HG03045 (cell line): ENCODE data around the gene TRIM52.
A peak's percentile ranks its signal among the peaks of the same experiment; 100 is the strongest.
"Not testable (repeated sequence)": the region's sequence is repeated elsewhere in the genome, so short reads cannot be mapped to it uniquely, and the experiment has no call there.

Source experiments
- ATAC-seq: cut with Tn5 transposase; IDR thresholded peaks from one replicate; pipeline ENCODE4 v1.9.1; 2021; ENCODE audit warnings: mild to moderate bottlenecking, moderate library complexity; ENCODE audit not compliant: unreplicated experiment

The TRIM52 gene

GRCh38 chr5:181260720-181261319, at the start of gene TRIM52:
TSS of gene TRIM52 (minus strand) at chr5:181261143. CDS start at chr5:181260813, 330 bp downstream.
- ATAC-seq: peak; percentile 87

- ATAC-seq: not testable (repeated sequence)
Measured at GRCh38 chr5:181287331-181287730, 26.4 kb upstream of the TRIM52 start.

GRCh38 chr5:181285962-181286705, 25.2 kb upstream of the TRIM52 start:
- not testable (repeated sequence) for ATAC-seq

GRCh38 chr5:181283841-181284755, 23.2 kb upstream of the TRIM52 start:
- ATAC-seq: not testable (repeated sequence)

DNA sequence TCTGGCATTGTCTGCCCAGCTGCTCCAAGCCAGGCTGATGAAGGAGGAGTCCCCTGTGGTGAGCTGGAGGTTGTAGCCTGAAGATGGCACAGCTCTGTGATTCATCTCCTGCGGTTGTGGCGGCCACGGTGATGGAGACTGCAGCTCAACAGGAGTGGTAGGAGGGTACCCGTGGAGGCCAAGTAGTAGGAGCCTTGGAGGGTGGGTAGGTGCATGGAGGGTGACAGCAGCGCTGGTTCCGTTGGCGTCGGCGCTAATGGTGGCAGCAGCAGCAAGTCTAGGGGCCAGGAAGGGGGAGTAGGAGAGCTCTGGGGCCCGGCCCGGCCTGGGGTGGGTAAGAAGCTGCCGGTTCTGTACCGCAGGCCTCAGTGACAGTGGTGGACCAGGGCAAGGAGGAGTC, 22.4 kb upstream of the TRIM52 start:
- ATAC-seq: no peak

- ATAC-seq: no peak
Measured at GRCh38 chr5:181282874-181283273, 21.9 kb upstream of the TRIM52 start.

- not testable (repeated sequence) for ATAC-seq
Measured at GRCh38 chr5:181282415-181282814, 21.5 kb upstream of the TRIM52 start.

GRCh38 chr5:181281984-181282316, 21.0 kb upstream of the TRIM52 start:
- ATAC-seq: no peak

DNA sequence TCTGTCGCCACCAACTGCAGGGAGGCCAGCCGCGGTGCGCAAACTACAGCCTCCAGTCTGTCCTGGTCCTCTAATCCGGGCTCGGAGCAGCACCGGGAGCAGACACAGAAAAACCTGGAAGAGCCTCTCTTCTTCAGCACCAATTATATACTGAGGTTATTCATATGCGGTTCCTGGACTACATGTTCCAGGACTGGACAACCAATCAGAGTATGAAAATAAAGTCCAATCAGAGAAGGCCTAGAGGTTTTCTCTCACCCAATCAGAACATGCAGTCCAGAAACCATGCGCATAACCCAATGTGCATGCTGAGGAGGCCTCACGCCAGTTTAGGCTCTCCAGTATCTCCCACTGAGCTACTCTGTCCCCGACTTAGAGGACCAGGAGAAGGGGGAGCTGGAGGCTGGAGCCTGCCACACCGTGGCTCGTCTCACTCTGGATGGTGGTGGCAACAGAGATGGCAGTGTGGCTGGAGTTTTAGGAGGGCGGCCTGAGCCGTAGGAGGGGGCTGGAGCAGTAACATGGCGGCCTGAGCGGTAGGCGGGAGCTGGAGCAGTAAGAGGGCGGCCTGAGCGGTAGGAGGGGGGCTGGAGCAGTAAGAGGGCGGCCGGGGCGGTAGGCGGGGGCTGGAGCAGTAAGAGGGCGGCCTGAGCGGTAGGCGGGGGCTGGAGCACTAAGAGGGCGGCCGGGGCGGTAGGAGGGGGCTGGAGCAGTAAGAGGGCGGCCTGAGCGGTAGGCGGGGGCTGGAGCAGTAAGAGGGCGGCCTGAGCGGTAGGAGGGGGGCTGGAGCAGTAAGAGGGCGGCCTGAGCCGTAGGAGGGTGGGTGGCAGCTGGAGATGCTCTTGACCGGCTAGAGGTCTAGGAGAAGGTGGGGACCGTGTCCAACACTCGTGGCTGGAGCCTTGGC, 20.4 kb upstream of the TRIM52 start:
- no peak for ATAC-seq

DNA sequence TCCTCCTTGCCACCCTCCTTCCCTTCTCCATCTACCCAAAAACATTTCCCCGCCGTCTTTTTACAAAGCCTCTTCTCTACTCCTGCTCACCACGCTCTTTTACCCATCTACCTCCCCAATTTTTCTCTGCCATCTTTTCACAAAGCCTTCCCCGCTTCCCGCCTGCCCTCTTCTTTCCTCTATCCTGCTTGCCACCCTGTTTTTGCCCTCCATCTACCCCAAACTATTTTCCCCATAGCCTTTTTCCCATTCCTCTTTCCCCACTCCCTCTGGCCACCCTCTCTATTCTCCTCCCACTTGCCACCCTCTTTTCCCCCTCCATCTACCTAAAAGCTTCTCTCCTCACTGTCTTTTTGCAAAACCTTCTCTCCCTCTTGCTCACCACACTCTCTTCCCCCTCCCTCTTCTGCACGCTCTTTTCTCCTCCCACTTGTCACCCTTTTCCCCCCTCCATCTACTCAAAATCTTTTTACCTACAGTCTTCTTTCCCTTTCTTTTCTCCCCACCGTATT, 19.4 kb upstream of the TRIM52 start:
- ATAC-seq: no peak

- ATAC-seq: not testable (repeated sequence)
Measured at GRCh38 chr5:181273433-181273744, 12.4 kb upstream of the TRIM52 start.

DNA sequence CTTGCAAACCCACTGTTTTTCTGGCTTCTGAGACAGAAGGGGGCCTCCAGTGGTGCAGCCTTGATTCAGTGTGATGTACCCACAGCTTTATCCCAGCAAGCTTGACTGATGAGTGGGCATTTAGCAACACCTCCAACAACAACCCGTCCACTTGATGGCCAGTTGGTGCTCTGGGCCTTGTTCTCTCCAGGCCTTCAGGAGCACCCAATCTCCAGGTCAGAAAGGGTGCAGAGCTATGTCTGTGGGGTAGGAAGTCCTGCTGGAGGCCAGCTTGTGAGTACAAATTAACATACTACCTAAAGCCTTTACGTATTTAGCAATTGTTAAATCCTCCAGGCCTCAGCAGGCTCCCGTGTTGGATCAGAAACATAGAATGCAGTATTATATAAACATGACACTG, 10.1 kb upstream of the TRIM52 start:
- no peak for ATAC-seq

- ATAC-seq: not testable (repeated sequence)
Measured at GRCh38 chr5:181267907-181268306, 7.0 kb upstream of the TRIM52 start.

DNA sequence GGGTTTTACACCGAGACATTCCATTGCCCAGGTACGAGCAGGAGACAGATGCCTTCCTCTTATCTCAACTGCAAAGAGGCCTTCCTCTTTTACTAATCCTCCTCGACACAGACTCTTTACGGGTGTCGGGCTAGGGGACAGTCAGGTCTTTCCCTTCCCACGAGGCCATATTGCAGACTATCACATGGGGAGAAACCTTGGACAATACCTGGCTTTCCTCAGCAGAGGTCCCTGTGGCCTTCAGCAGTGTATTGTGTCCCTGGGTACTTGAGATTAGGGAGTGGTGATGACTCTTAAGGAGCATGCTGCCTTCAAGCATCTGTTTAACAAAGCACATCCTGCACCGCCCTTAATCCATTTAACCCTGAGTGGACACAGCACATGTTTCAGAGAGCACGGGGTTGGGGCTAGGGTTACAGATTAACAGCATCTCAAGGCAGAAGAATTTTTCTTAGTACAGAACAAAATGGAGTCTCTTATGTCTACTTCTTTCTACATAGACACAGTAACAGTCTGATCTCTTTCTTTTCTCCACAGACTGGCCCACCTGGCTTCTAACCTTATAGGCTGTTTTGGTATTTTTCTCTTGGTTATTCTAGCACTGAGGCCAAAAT, 6.5 kb upstream of the TRIM52 start:
- not testable (repeated sequence) for ATAC-seq

- no peak for ATAC-seq
Measured at GRCh38 chr5:181265092-181265671, 4.2 kb upstream of the TRIM52 start.

- ATAC-seq: no peak
Measured at GRCh38 chr5:181263633-181264032, 2.7 kb upstream of the TRIM52 start.

GRCh38 chr5:181261320-181262049, 542 bp upstream of the TRIM52 start:
- peak; percentile 51 for ATAC-seq

DNA sequence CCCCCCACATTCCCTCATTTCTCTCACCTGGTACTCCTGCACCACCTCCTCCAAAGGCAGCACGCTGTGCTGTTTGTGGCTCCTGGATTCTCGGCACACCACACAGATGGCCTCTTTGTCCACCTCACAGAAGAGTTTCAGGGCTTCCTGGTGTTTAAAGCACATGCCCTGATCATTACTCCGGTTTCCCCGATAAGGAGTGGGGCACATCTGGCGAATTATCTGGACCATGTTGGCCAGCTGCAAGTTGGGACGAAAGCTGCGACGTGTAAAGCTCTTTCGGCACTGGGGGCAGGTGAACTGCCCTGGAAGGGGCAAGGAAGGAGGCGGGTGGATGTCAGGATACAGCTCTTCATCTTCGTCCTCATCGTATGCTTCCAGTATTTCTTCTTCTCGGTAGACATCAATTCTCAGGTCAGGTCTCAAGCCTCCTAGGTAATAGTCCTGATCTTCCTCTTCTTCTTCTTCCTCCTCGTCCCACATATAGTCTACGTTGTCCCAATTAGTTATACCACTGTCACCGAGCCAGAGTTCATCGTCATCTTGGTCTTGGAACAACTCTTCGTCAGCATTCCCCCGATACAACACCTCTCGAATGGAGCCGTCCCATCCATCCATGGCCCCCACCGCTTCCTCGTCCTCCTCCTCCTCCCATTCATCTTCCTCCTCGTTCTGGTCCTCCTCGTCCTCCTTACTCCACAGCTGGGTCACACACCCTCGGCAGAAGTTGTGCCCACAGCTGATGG, 796 bp downstream of the TRIM52 start:
- ATAC-seq: no peak
